Activated CD8-positive, alpha-beta memory T cell treated with anti-CD3 and anti-CD28 coated beads, Interleukin-2, amount 10 ng/mL, durations not matched to agents 7 days and 5 days (primary cell): ENCODE data around the gene GPX2. TPM values are rescaled to one million over a fixed set of nuclear protein-coding genes. Genes with fewer than 3 reads are reported as not detected.

Experiments used
- ATAC-seq: fragments of 150-1000 bp; cut with Tn5 transposase; one replicate; pipeline ENCODE4 v1.10.0; 2021; ENCODE audit warnings: moderate library complexity
- CTCF ChIA-PET: fragments of 350-600 bp; sonication (Branson Sonifier 250); formaldehyde crosslinking; loops from one replicate; lab custom pipeline; 2021; ENCODE audit warnings: antibody characterized with exemption; lab: Charles Lee
- DNase-seq: peaks from one replicate; pipeline ENCODE4 v3.0.0-alpha.2; 2020
- H3K27ac Mint-ChIP-seq: one replicate; pipeline ENCODE4 v1.8.0; 2021; ENCODE audit warnings: mild to moderate bottlenecking, mixed read lengths
- H3K27me3 Mint-ChIP-seq: one replicate; pipeline ENCODE4 v1.8.0; 2021; ENCODE audit warnings: mixed read lengths
- H3K36me3 Mint-ChIP-seq: one replicate; pipeline ENCODE4 v1.8.0; 2021; ENCODE audit warnings: mild to moderate bottlenecking, mixed read lengths
- H3K4me1 Mint-ChIP-seq: one replicate; pipeline ENCODE4 v1.8.0; 2021; ENCODE audit warnings: mixed read lengths
- H3K4me3 Mint-ChIP-seq: one replicate; pipeline ENCODE4 v1.8.0; 2021; ENCODE audit warnings: mild to moderate bottlenecking, moderate library complexity, mixed read lengths
- H3K9me3 Mint-ChIP-seq: one replicate; pipeline ENCODE4 v1.8.0; 2022; ENCODE audit warnings: low read depth, mixed read lengths
- total RNA-seq, 2 experiments: library from RNA; stranded (reverse); gene quantifications; one replicate each; pipeline ENCODE4 v1.2.3, GENCODE V29; 2021

The GPX2 gene
- total RNA-seq, 2 experiments from 2014 or later, result not detected

- CTCF ChIA-PET, result interaction anchor here (1.0 kb wide), 1 partner anchor 51 kb away, joined by 3 read pairs; no protein-coding TSS in a partner anchor
- peaks cover 51% of the 10 kb centered on the region for H3K36me3 Mint-ChIP-seq
- H3K4me3 Mint-ChIP-seq, result no peak overlapping the region
- no peak overlapping the region for H3K27ac Mint-ChIP-seq
- H3K27me3 Mint-ChIP-seq, result no peaks in the 10 kb centered on the region
- ATAC-seq (no peak), DNase-seq (no peak)
- H3K4me1 Mint-ChIP-seq, result peaks cover 19% of the 10 kb centered on the region
- H3K9me3 Mint-ChIP-seq, result no peaks in the 10 kb centered on the region
These were observed 13.6 kb downstream of the GPX2 start for GRCh38 chr14:64929014-64929359.

GRCh38 chr14:64928239-64929013, 14.1 kb downstream of the GPX2 start:
- no peaks in the 10 kb centered on the region for H3K27me3 Mint-ChIP-seq
- no peak overlapping the region for H3K27ac Mint-ChIP-seq
- no peak overlapping the region for H3K4me3 Mint-ChIP-seq
- H3K9me3 Mint-ChIP-seq, result no peaks in the 10 kb centered on the region
- CTCF ChIA-PET, result interaction anchor here (1.0 to 2.2 kb wide), 6 partner anchors 8 to 105 kb away, joined by 3 to 11 read pairs (median 4); partner anchors contain the start of gene CHURC1
- peaks cover 21% of the 10 kb centered on the region for H3K4me1 Mint-ChIP-seq
- DNase-seq (no peak), ATAC-seq (peak; percentile 83)
- peaks cover 51% of the 10 kb centered on the region for H3K36me3 Mint-ChIP-seq

- no peak overlapping the region for H3K27ac Mint-ChIP-seq
- ATAC-seq (no peak), DNase-seq (no peak)
- CTCF ChIA-PET, result interaction anchor here (1.2 to 2.2 kb wide), 3 partner anchors 9 to 104 kb away, joined by 3 to 11 read pairs (median 5); partner anchors contain the start of gene CHURC1
- no peaks in the 10 kb centered on the region for H3K9me3 Mint-ChIP-seq
- no peak overlapping the region for H3K4me3 Mint-ChIP-seq
- H3K27me3 Mint-ChIP-seq, result no peaks in the 10 kb centered on the region
- H3K36me3 Mint-ChIP-seq, result peaks cover 41% of the 10 kb centered on the region
- peaks cover 24% of the 10 kb centered on the region for H3K4me1 Mint-ChIP-seq
These were observed 15.5 kb downstream of the GPX2 start for GRCh38 chr14:64927031-64927430.

GRCh38 chr14:64926398-64926995, 16.0 kb downstream of the GPX2 start:
- ATAC-seq (no peak), DNase-seq (no peak)
- H3K9me3 Mint-ChIP-seq, result no peaks in the 10 kb centered on the region
- H3K27ac Mint-ChIP-seq, result no peak overlapping the region
- no peaks in the 10 kb centered on the region for H3K27me3 Mint-ChIP-seq
- H3K4me3 Mint-ChIP-seq, result no peak overlapping the region
- CTCF ChIA-PET, result interaction anchor here (1.7 to 2.2 kb wide), 2 partner anchors 11 to 12 kb away, joined by 4 to 11 read pairs; partner anchors contain the start of gene CHURC1
- H3K4me1 Mint-ChIP-seq, result peaks cover 29% of the 10 kb centered on the region
- H3K36me3 Mint-ChIP-seq, result peaks cover 44% of the 10 kb centered on the region

GRCh38 chr14:64923015-64923414, 19.5 kb downstream of the GPX2 start:
- H3K9me3 Mint-ChIP-seq, result no peaks in the 10 kb centered on the region

GRCh38 chr14:64920465-64920864, 22.1 kb downstream of the GPX2 start:
- Mint-ChIP-seq H3K4me3 (no peak overlapping the region), H3K27ac (no peak overlapping the region), H3K27me3 (no peaks in the 10 kb centered on the region), H3K36me3 (peaks cover 48% of the 10 kb centered on the region), H3K4me1 (peaks cover 42% of the 10 kb centered on the region), H3K9me3 (no peaks in the 10 kb centered on the region)
- ATAC-seq (no peak), DNase-seq (no peak)
- CTCF ChIA-PET, result interaction anchor here (1.0 kb wide), 1 partner anchor 33 kb away, joined by 3 read pairs; no protein-coding TSS in a partner anchor

More at GRCh38 chr14:64923015-64923414, 19.5 kb downstream of the GPX2 start:
- no peak for ATAC-seq
- H3K27me3 Mint-ChIP-seq, result no peaks in the 10 kb centered on the region
- CTCF ChIA-PET, result interaction anchor here (1.0 kb wide), 1 partner anchor 17 kb away, joined by 3 read pairs; no protein-coding TSS in a partner anchor
- no peak overlapping the region for H3K4me3 Mint-ChIP-seq
- DNase-seq, result no peak
- peaks cover 48% of the 10 kb centered on the region for H3K36me3 Mint-ChIP-seq
- no peak overlapping the region for H3K27ac Mint-ChIP-seq
- peaks cover 34% of the 10 kb centered on the region for H3K4me1 Mint-ChIP-seq

- ATAC-seq, result no peak
These were observed 22.9 kb downstream of the GPX2 start for GRCh38 chr14:64919618-64920017.

GRCh38 chr14:64919215-64919614, 23.3 kb downstream of the GPX2 start:
- H3K36me3 Mint-ChIP-seq, result peaks cover 45% of the 10 kb centered on the region
- DNase-seq, result no peak
- H3K9me3 Mint-ChIP-seq, result no peaks in the 10 kb centered on the region
- no peaks in the 10 kb centered on the region for H3K27me3 Mint-ChIP-seq
- H3K27ac Mint-ChIP-seq, result no peak overlapping the region
- no peak for ATAC-seq
- no peak overlapping the region for H3K4me3 Mint-ChIP-seq
- H3K4me1 Mint-ChIP-seq, result peaks cover 49% of the 10 kb centered on the region
- CTCF ChIA-PET, result no interaction called here

More at GRCh38 chr14:64919618-64920017, 22.9 kb downstream of the GPX2 start:
- Mint-ChIP-seq H3K27me3 (no peaks in the 10 kb centered on the region), H3K4me1 (peaks cover 49% of the 10 kb centered on the region), H3K4me3 (no peak overlapping the region), H3K27ac (no peak overlapping the region), H3K9me3 (no peaks in the 10 kb centered on the region), H3K36me3 (peaks cover 48% of the 10 kb centered on the region)
- CTCF ChIA-PET, result no interaction called here
- no peak for DNase-seq

- CTCF ChIA-PET, result interaction anchor here (0.6 kb wide), 1 partner anchor 153 kb away, joined by 3 read pairs; no protein-coding TSS in a partner anchor
- H3K4me3 Mint-ChIP-seq, result no peak overlapping the region
- H3K27me3 Mint-ChIP-seq, result no peaks in the 10 kb centered on the region
- no peak overlapping the region for H3K27ac Mint-ChIP-seq
- peaks cover 39% of the 10 kb centered on the region for H3K36me3 Mint-ChIP-seq
- DNase-seq, result no peak
- peaks cover 51% of the 10 kb centered on the region for H3K4me1 Mint-ChIP-seq
- ATAC-seq, result no peak
- H3K9me3 Mint-ChIP-seq, result no peaks in the 10 kb centered on the region
These were observed 24.3 kb downstream of the GPX2 start for GRCh38 chr14:64918216-64918615.

GRCh38 chr14:64915797-64916196, 26.7 kb downstream of the GPX2 start:
- Mint-ChIP-seq H3K4me3 (peak overlapping the region; percentile 78), H3K27ac (no peak overlapping the region), H3K36me3 (peaks cover 33% of the 10 kb centered on the region), H3K4me1 (peaks cover 48% of the 10 kb centered on the region), H3K9me3 (no peaks in the 10 kb centered on the region), H3K27me3 (peaks cover 10% of the 10 kb centered on the region)
- CTCF ChIA-PET, result interaction anchor here (1.2 to 2.2 kb wide), 5 partner anchors 9 to 71 kb away, joined by 3 to 13 read pairs (median 11); partner anchors contain the start of gene FNTB
- ATAC-seq (no peak), DNase-seq (no peak)

GRCh38 chr14:64915029-64915424, 27.5 kb downstream of the GPX2 start:
- CTCF ChIA-PET, result interaction anchor here (0.8 to 2.2 kb wide), 9 partner anchors 10 to 154 kb away, joined by 3 to 13 read pairs (median 4); partner anchors contain the start of gene FNTB
- peak overlapping the region; percentile 78 for H3K4me3 Mint-ChIP-seq
- peaks cover 12% of the 10 kb centered on the region for H3K27me3 Mint-ChIP-seq
- ATAC-seq (no peak), DNase-seq (no peak)
- H3K27ac Mint-ChIP-seq, result peak overlapping the region; percentile 91
- H3K9me3 Mint-ChIP-seq, result no peaks in the 10 kb centered on the region
- peaks cover 44% of the 10 kb centered on the region for H3K4me1 Mint-ChIP-seq
- peaks cover 26% of the 10 kb centered on the region for H3K36me3 Mint-ChIP-seq

- DNase-seq (peak; percentile 98), ATAC-seq (peak; percentile 98)
- peaks cover 22% of the 10 kb centered on the region for H3K36me3 Mint-ChIP-seq
- no peaks in the 10 kb centered on the region for H3K9me3 Mint-ChIP-seq
- peaks cover 44% of the 10 kb centered on the region for H3K4me1 Mint-ChIP-seq
- H3K27ac Mint-ChIP-seq, result peak within 1 kb of the TSS; percentile 91
- CTCF ChIA-PET, result interaction anchor here (0.8 to 2.2 kb wide), 10 partner anchors 10 to 153 kb away, joined by 3 to 13 read pairs (median 5); partner anchors contain the start of gene FNTB
- peak within 1 kb of the TSS; percentile 78 for H3K4me3 Mint-ChIP-seq
- H3K27me3 Mint-ChIP-seq, result peaks cover 17% of the 10 kb centered on the region
These were observed 28.1 kb downstream of the GPX2 start, which contains the start of gene CHURC1 for GRCh38 chr14:64914237-64915028. CHURC1 (plus strand) TSS chr14:64914455; CDS start chr14:64914496, 41 bp downstream.
